NCI-H1930 (cell line): ENCODE data around the gene GALNT2.

ENCODE experiments used
- DNase-seq, 2 experiments: peaks; one replicate each; lab custom pipeline; 2025; lab: John Stamatoyannopoulos, UW

Gene GALNT2

GRCh38 chr1:230050973-230051735, 15.9 kb upstream of the GALNT2 start:
- DNase-seq, result peak in 1 of 2 experiments; percentile 4

- no peak for DNase-seq
Measured at GRCh38 chr1:230052018-230052417, 15.0 kb upstream of the GALNT2 start.

- no peak for DNase-seq
Measured at GRCh38 chr1:230052665-230053064, 14.4 kb upstream of the GALNT2 start.

- DNase-seq, result no peak
Measured at GRCh38 chr1:230054092-230054749, 12.8 kb upstream of the GALNT2 start.

- no peak for DNase-seq
Measured at GRCh38 chr1:230056098-230056497, 10.9 kb upstream of the GALNT2 start.

GRCh38 chr1:230057100-230057499, 9.9 kb upstream of the GALNT2 start:
- DNase-seq, result no peak

GRCh38 chr1:230057681-230058565, 9.1 kb upstream of the GALNT2 start:
- DNase-seq, result no peak

GRCh38 chr1:230058626-230059025, 8.4 kb upstream of the GALNT2 start:
- DNase-seq, result no peak

GRCh38 chr1:230061801-230062200, 5.2 kb upstream of the GALNT2 start:
- DNase-seq, result no peak

GRCh38 chr1:230062521-230062920, 4.5 kb upstream of the GALNT2 start:
- no peak for DNase-seq

- DNase-seq, result no peak
Measured at GRCh38 chr1:230064283-230064682, 2.8 kb upstream of the GALNT2 start.

GRCh38 chr1:230065161-230065560, 1.9 kb upstream of the GALNT2 start:
- DNase-seq, result no peak

- DNase-seq, result no peak
Measured at GRCh38 chr1:230065571-230065970, 1.5 kb upstream of the GALNT2 start.

- DNase-seq, result no peak
Measured at GRCh38 chr1:230066031-230066430, 1.0 kb upstream of the GALNT2 start.

- DNase-seq, result no peak
Measured at GRCh38 chr1:230067419-230067870, 407 bp downstream of the GALNT2 start.

- peak in 1 of 2 experiments; percentile 4 for DNase-seq
Measured at GRCh38 chr1:230067871-230068620, 1.0 kb downstream of the GALNT2 start.

GRCh38 chr1:230068621-230068873, 1.5 kb downstream of the GALNT2 start:
- no peak for DNase-seq

- DNase-seq, result no peak
Measured at GRCh38 chr1:230068952-230069684, 2.1 kb downstream of the GALNT2 start.

- no peak for DNase-seq
Measured at GRCh38 chr1:230069796-230070195, 2.8 kb downstream of the GALNT2 start.

GRCh38 chr1:230070321-230071208, 3.5 kb downstream of the GALNT2 start:
- DNase-seq, result no peak
